Fibroblast of skin of left quadriceps (primary cell): ENCODE data around the gene RIPK3.

Experiments used
- DNase-seq, 2 experiments: peaks; one replicate each; pipeline ENCODE4 v3.0.0-alpha.2; 2013; ENCODE audit warnings: low read depth in 2 of 2

RIPK3 gene

DNA sequence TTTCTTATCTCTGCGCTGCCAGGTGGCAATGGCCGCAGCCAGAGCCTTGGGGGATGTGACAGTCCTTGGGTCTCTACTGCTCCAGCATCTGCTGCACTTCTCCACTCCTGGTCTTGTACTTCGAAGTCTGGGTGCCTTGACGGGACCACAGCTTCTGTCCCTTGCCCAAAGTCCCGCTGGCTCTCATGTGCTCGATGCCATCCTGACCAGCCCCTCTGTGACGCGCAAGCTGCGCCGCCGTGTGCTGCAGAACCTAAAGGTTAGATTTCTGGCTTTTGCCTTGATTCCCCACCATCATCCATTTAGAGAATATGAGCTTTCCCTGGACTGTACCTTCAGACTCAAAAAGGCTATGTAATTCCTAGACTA, 35.8 kb downstream of the RIPK3 start:
- no peak for DNase-seq

DNA sequence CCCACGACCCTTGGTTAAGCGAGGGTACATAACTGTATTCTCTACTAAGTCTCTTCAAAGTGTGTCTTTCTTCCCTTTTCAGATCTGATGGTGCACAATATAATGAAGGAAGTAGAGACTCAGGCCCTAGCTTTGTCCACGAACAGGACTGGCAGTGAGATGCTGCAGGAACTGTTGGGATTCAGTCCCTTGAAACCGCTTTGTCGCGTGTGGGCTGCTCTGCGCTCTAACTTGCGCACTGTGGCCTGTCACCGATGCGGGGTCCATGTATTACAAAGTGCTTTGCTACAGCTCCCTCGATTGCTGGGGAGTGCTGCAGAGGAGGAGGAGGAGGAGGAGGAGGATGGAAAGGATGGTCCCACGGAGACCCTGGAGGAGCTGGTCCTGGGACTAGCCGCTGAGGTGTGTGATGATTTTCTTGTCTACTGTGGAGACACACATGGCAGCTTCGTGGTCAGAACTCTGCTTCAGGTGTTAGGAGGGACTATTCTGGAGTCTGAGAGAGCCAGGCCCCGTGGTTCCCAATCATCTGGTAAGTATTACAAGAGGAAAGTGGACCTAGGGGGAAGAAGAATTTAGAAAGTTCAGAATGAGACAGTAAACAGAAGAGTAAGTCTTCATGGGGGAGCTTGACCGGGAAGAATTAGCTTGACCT, 39.3 kb downstream of the RIPK3 start:
- no peak for DNase-seq

DNA sequence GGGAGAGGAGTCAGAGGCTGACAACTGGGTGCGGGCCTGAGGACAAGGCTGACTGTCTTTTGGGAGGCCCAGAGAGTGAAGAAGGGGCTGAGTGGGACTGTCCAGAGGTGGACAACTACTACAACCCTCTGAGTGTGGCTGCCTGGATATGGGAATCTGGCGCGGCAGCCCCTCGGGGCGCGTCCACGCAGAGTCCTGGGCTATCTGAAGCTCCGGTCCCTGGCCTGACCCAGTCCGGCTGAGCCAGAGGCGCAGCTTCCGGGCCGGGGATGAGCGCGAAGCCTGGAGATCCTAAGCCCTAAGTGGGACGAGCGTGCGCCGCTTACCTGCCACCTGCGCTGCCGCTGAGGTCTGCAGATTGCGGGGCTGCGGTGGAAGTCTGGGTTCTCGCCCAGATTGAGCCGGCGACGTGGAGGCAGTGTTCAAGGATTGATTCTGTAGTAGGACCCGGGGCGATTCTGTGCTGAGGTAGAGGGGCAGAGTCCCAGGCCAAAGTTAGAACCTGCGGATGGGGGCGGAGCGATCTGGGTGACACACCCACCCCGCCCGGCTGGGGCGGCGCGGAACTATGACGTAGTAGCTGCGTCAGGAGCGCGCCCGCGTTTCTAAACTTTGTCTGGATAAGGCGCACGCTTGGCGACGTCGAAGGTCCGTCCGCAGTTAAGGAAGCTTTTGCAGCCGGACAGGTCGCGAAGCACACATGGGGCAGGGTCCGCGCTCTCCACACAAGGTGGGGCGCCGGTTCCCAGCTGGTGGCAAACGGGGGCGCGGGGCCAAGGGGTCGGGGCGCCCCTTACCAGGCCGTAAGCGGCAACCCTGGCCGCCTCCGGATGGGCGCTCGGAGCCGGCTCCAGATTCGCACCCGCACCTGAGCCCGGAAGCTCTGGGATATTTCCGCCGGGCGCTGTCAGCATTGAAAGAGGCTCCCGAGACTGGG, 40.3 kb downstream of the RIPK3 start, which contains the start of the genes DHRS1 and NOP9:
DHRS1 (minus strand) TSS at position 526 of the 937 bp plus-strand sequence. CDS start 674 bp downstream, outside the sequence.
NOP9 (plus strand) TSS at position 596 of the 937 bp plus-strand sequence; CDS start at position 701, 105 bp downstream.
- DNase-seq = peak; percentile 61 to 67

DNA sequence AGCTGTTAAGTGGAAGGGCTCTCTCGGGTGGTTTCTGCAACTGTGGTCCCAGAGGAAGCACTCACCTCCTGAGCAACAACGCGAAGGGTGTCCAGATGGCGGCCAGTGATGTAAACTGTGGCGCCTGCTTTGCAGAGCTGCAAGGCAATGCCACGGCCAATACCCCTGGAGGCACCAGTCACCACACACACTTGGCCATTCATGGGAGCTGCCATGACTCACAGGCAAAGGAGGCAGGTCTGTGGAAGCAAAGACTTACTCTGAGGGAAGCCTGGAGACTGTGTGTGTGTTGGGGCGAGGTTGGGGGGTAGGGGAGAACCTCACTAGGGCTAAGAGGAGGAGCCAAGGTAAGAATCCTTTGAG, 40.9 kb downstream of the RIPK3 start:
- peak in 1 of 2 experiments; percentile 3 for DNase-seq

DNA sequence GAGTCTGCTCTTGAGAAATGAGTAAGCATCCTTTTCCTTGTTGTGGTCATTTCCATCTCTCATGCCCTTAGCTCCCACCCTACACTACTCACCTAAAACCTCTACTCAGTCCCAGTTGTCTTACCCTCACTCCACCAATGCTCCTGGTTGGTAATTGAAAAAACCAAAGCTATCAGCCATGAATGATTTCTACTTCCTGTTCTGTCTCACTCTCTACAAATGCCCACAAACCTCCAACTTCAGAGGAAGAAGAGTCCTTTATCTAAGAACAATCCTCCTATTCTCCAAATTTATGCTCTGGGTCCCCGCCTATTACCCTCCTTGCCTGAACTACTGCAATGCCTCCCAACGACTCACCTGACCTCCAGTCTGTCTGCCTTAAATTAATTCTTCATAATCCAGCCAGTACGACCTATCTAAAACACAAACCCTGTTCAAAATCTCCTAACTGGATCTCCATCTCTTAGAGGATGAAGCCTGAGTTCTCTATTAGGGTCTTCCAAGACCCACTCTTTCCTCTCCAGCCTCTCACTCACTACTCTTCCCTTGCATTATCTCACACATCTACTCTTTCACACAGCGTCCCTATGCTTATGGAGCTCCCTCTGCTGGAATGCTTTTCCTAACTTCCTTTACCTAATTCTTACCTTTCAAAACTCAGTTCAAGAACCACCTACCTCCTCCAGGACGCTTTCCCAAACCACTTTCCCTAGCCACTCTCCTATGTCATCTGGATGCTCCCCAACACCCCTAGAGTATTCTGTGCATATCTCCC, 42.4 kb downstream of the RIPK3 start:
- peak in 1 of 2 experiments; percentile 4 for DNase-seq

DNA sequence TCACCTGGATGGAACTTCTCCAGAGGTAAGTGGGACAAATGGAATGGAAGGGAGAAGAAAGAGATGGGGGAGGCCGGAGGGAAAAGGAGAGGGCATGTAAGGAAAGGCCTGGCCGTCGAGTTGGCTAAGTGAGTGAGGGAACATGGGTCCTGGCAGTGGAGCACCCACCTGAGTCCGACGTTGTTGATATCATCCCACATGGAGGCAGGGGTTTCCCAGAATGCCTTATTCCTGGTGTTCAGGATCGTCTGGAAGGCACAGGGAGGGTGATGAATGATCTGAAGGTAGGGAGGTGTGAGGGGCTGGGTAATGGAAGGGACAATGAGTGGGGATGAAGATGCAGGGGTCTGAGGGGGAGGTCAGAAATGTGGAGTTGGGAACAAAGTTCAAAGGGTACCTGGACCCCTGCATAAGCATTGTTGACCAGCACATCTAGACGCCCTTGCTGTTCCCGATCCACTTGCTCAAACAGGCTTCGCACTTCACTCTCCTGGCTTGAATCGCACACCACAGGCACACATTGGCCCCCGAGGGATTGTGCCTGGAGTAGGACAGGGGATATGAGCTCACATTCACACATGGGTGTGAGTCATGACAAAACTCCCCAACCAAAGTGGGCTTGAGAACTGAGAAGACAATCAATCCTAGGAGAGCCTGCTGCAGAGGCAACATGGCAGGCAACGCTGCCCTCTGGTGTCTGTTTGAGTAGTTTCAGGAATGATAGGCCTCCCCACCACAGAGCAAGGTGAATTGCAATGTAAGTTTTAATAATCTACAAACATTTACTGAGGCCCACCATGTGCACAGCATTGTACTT, 43.2 kb downstream of the RIPK3 start:
- DNase-seq = peak; percentile 80 to 82

DNA sequence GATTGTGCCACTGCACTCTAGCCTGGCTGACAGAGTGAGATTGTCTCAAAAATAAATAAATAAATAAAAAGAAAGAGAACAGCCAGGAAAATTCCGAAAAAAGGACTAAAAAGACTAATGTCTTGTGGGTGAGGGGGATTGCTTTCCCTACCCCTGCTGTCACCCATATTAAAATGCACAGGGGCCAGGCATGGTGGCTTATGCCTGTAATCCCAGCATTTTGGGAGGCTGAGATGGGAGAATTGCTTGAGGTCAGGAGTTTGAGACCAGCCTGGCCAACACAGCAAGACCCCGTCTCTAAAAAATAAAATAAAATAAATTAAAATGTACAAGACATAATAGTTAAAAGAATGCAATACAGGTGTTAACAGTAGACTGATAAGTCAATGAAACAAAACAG, 46.3 kb downstream of the RIPK3 start:
- DNase-seq = no peak

DNA sequence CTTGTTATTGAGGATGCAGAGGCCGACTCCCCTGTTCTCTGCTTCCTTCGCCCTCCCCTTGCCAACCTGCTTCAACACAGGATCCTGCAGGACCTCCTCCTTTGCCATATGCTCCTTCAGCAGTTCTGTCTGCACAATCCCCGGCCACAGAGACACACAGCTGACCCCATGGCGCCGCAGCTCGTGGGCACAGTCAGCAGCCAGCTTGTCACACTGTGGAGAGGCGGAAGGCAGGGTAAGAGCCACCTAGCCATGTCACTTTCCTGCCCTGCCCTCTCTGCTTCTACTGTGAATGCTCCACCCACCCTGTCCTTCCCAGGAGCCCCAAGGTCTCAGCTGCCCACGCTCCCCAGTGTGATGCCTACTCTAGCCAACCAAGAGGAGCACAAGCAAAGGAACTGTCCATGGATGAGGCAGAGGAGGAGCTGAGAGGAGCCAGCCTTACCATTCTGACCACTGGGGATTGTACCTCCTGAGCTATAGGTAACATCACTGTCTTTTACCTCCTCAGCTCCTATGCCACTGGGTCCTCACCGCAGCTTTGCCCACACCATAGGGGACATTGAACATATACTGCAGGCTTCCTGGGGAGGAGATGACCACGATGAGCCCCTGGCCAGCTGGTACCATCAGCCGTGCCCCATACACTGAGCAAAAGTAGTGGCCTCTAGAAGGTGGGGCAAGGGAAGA, 47.5 kb downstream of the RIPK3 start:
- DNase-seq = no peak

DNA sequence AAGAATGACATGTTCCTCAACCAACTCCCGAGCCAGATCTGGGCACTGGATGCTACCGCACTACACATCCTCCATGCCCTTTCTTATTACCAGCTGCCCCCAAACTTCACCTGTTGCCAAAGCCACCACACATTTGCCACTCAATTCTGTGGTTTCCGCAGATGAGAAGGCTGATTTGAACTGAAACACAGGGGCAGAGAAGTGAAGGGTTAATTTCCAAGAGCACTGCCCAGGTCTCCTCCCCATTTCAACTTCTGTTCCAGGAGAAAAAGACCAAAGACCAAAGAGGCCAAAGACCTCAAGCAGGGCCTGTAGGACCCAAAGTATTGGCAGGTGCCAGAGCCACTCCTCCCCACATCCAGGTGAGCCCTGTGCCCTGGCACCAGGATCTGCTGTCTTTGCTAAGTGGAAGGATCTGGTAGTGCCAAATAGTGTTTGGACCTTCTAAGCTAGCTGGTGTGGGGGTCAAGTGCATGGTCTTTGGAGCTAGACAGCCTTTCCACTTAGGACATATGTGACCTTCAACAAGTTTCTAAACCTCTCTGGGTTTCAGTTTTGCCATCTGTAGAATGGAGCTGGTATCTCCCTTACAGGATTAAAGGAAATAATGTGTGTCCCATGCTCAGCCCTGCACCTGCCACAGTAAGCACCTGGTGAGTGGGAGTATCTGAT, 48.2 kb downstream of the RIPK3 start:
- DNase-seq = no peak

DNA sequence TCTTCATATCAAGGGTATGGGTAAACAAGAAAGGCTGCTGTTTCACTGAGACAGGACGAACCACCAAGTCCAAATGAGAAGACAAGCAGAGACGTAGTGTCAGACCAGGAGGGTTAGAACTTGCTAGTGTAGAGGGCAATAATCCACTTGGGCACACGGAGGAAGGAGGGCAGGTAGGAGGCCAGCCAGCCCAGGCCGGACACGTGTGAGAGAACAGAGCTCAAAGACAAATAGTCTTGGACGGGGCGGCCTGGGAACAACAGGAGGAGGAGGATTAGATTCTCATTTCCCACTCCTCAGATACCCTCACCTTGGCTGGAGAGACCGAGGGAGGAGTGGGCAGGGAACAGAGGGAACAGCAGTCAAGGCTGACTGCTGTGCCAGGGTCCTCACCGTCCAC, 49.0 kb downstream of the RIPK3 start:
- no peak for DNase-seq

DNA sequence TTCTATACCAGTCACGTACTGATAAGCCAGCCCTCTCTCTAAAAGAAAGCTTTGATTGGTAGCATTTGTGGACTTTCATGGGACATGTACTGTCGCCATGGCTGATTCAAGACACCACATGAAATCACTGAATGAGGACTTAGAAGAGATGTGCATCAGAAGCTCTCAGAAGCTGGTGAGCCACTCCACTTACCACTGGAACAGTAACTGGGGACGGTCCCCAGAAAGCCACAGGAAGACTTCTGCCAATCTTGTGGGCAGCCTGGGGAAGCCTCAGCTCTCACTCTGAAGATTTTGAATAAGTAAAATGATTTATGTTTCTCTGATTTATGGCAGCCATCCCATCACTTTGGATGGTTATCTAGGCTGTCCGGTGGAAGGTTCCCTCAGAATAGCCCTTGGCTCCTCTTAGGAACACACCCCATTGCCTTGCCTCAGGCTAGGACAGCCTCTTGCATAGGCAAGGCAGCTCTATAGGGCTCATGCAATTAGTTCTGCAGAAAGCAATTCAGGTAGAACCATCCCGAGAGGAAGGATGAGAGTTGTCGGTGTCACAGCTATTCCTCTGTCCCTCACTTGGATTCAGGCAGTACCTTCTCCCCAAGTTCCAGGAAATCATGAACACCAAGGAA, 50.0 kb downstream of the RIPK3 start:
- DNase-seq = no peak

DNA sequence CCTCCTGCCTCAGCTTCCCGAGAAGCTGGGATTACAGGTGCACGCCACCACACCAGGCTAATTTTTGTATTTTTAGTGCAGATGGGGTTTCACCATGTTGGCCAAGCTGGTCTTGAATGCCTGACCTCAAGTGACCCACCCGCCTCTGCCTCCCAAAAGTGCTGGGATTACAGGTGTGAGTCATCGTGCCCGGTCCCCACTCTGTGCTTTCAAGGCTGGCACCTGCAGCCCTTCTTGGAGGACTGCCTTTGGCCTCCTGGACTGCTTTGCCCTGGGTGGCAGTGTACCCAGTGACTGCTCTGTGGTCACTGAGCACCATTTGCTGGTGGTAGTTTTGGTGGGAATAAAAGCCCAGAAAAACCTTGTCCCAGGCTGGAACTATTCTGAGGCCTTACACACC, 52.8 kb downstream of the RIPK3 start:
- no peak for DNase-seq
